ENCODE measurements around the gene TBC1D9.

TBC1D9 gene

GRCh38 chr4:140742838-140743193 is 13.4 kb downstream of the TBC1D9 start:
- DNase-seq (ENCODE audit: low spot score): no peak
- no peak for TF ChIP-seq CTCF (IDR thresholded peaks at IDR 0.05; ENCODE audit: extremely low read depth, missing control alignments)

- no peak for DNase-seq (ENCODE audit: low spot score)
- TF ChIP-seq CTCF (IDR thresholded peaks at IDR 0.05; ENCODE audit: extremely low read depth, missing control alignments): no peak
Observed at GRCh38 chr4:140740906-140741670, 15.1 kb downstream of the TBC1D9 start.

- TF ChIP-seq CTCF (IDR thresholded peaks at IDR 0.05; ENCODE audit: extremely low read depth, missing control alignments): no peak
- no peak for DNase-seq (ENCODE audit: low spot score)
Observed at GRCh38 chr4:140740422-140740821, 15.8 kb downstream of the TBC1D9 start.

GRCh38 chr4:140739971-140740370 is 16.2 kb downstream of the TBC1D9 start:
- no peak for DNase-seq (ENCODE audit: low spot score)
- no peak for TF ChIP-seq CTCF (IDR thresholded peaks at IDR 0.05; ENCODE audit: extremely low read depth, missing control alignments)

GRCh38 chr4:140738139-140738538 is 18.0 kb downstream of the TBC1D9 start:
- no peak for DNase-seq (ENCODE audit: low spot score)
- TF ChIP-seq CTCF (IDR thresholded peaks at IDR 0.05; ENCODE audit: extremely low read depth, missing control alignments): no peak

- TF ChIP-seq CTCF (IDR thresholded peaks at IDR 0.05; ENCODE audit: extremely low read depth, missing control alignments): no peak
- no peak for DNase-seq (ENCODE audit: low spot score)
Observed at GRCh38 chr4:140736669-140737343, 19.4 kb downstream of the TBC1D9 start.

GRCh38 chr4:140735779-140736391 is 20.3 kb downstream of the TBC1D9 start:
- DNase-seq (ENCODE audit: low spot score): no peak
- no peak for TF ChIP-seq CTCF (IDR thresholded peaks at IDR 0.05; ENCODE audit: extremely low read depth, missing control alignments)
